Stomach (tissue), 9 donors: ENCODE data around the gene PLPPR1. TPM values are rescaled to one million over a fixed set of nuclear protein-coding genes. Genes with fewer than 3 reads are reported as not detected.
A peak's percentile ranks its signal among the peaks of the same experiment; 100 is the strongest.

Experiments used
- DNase-seq, 2 donors: peaks; one replicate each; pipeline versions ENCODE4 v3.0.0 to v3.0.0-alpha.2; 2013 to 2019
- H3K27ac ChIP-seq, 5 donors: fragments of 200-600 bp in 4 of 5; sonication (generic) in 4 of 5; one replicate each; pipeline ENCODE4 v1.5.1; 2013 to 2019; ENCODE audit warnings: mild to moderate bottlenecking in 1 of 5, moderate library complexity in 1 of 5
- H3K27me3 ChIP-seq, 3 donors: fragments of 200-600 bp; sonication (generic); one replicate each; pipeline ENCODE4 v1.5.1; 2017 to 2019; ENCODE audit warnings: mixed run types in 1 of 3
- H3K36me3 ChIP-seq, 4 donors: fragments of 200-600 bp; sonication (generic); 1 replicate in 3 of 4; 2 replicates in 1 of 4; pipeline ENCODE4 v1.5.1; 2016 to 2019
- H3K4me1 ChIP-seq, 4 donors: fragments of 200-600 bp; sonication (generic); one replicate each; pipeline ENCODE4 v1.5.1; 2016 to 2019
- H3K4me3 ChIP-seq, 4 donors: fragments of 200-600 bp; sonication (generic) in 3 of 4; one replicate each; pipeline ENCODE4 v1.5.1; 2016 to 2019; ENCODE audit warnings: mild to moderate bottlenecking in 1 of 4
- H3K9me3 ChIP-seq, 4 donors: fragments of 200-600 bp; sonication (generic); one replicate each; pipeline ENCODE4 v1.5.1; 2016 to 2019
- EP300 ChIP-seq: sonication (generic); formaldehyde crosslinking; IDR thresholded peaks from one replicate; pipeline ENCODE4 v1.6.1; 2017; ENCODE audit warnings: antibody characterized with exemption
- POLR2A ChIP-seq, 4 donors: fragments of 450-650 bp; IDR thresholded peaks; one replicate each; pipeline ENCODE4 v1.6.1; 2016; ENCODE audit warnings: antibody characterized with exemption in 4 of 4, control low read depth in 2 of 4, mild to moderate bottlenecking in 1 of 4, moderate library complexity in 1 of 4
- POLR2AphosphoS5 ChIP-seq, 3 donors: sonication (generic); formaldehyde crosslinking; IDR thresholded peaks; one replicate each; pipeline ENCODE4 v1.6.1; 2016; ENCODE audit warnings: antibody characterized with exemption in 3 of 3
- WGBS, 5 donors: extraction: QIAGEN DNeasy Blood & Tissue Kit in 3 of 5; methylation state at CpG; one replicate each; pipeline versions ENCODE4 v1.1.5 to v1.1.7; 2013 to 2018; 5-methylcytosine and 5-hydroxymethylcytosine counted together
- intact Hi-C: fragments of 100-400 bp; cut with DNase I; formaldehyde crosslinking; loops from one replicate; pipeline ENCODE4 v1.15.1; 2023; ENCODE audit warnings: low total_unique reads
- polyA plus RNA-seq, 3 donors: library from polyadenylated mRNA; stranded (reverse); fragments of 200-250 nt; gene quantifications; one replicate each; pipeline ENCODE4 v1.2.3, GENCODE V29; 2013
- total RNA-seq, 5 donors: library from RNA; depleted of rRNA; stranded (reverse); fragments of >200 nt; gene quantifications; one replicate each; pipeline versions ENCODE4 v1.1.0 to v1.2.3, GENCODE V29; 2014 to 2016
- TF ChIP-seq, protein P1 (sequence below), 7 experiments: fragments of 450-650 bp in 4 of 7; fragments of 200-600 bp in 3 of 7; sonication (generic) in 3 of 7; IDR thresholded peaks; one replicate each; pipeline ENCODE4 v1.5.1; 2016 to 2019; ENCODE audit warnings: antibody characterized with exemption in 7 of 7, control low read depth in 2 of 7, mild to moderate bottlenecking in 1 of 7
- donor health status: healthy with polysubstance abuse.
- donor health status: Bipolar disorder and iron deficiency.
- donor health status: healthy.

The PLPPR1 gene
- total and polyA plus RNA-seq, 8 donors, result 0.13 to 1.7 TPM; not detected in 6

- H3K27me3 ChIP-seq, result no peaks in the 10 kb centered on the region
- peak in 1 of 2 donors; percentile 23 for DNase-seq
- 17 to 31% (median 22%) methylated on average over 1 of the region's 1 CpG for WGBS, 5 donors
- no peak overlapping the region for H3K4me3 ChIP-seq
- intact Hi-C loops, result no loop called here
- peak overlapping the region in 1 of 5 donors; percentile 15 for H3K27ac ChIP-seq
- no peaks in the 10 kb centered on the region for H3K36me3 ChIP-seq
- H3K4me1 ChIP-seq, result no peaks in the 10 kb centered on the region
- TF ChIP-seq POLR2A (IDR thresholded peaks at IDR 0.05) (no peak), POLR2AphosphoS5 (IDR thresholded peaks at IDR 0.05) (no peak)
- H3K9me3 ChIP-seq, result no peaks in the 10 kb centered on the region
These were observed 314.1 kb downstream of the PLPPR1 start for GRCh38 chr9:101342595-101342994.

DNA sequence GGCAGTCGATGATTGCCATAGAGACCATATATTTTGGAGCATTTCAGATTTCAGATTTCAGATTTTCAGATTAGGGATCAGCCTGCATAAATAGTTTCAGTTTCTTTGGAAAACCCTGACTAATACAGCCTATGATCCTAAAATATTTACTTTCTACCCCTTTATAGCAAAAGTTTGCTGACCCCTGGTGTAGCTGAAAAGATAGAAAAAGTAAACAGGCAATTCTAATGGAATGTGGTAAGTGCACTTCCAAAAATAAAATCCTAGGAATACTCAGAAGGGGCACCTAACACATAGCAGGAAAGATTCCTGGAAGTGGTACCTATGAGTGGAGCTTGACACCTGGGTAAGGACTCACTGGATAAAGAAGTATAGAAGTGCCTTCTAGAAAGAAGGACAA, 321.8 kb downstream of the PLPPR1 start:
- DNase-seq, result no peak
- WGBS, 5 donors, result 41 to 84% (median 46%) methylated on average over 1 of the region's 1 CpG
- TF ChIP-seq EP300 (no peak), POLR2AphosphoS5 (IDR thresholded peaks at IDR 0.05) (no peak), POLR2A (IDR thresholded peaks at IDR 0.05) (no peak)
- TF ChIP-seq, protein P1, sequence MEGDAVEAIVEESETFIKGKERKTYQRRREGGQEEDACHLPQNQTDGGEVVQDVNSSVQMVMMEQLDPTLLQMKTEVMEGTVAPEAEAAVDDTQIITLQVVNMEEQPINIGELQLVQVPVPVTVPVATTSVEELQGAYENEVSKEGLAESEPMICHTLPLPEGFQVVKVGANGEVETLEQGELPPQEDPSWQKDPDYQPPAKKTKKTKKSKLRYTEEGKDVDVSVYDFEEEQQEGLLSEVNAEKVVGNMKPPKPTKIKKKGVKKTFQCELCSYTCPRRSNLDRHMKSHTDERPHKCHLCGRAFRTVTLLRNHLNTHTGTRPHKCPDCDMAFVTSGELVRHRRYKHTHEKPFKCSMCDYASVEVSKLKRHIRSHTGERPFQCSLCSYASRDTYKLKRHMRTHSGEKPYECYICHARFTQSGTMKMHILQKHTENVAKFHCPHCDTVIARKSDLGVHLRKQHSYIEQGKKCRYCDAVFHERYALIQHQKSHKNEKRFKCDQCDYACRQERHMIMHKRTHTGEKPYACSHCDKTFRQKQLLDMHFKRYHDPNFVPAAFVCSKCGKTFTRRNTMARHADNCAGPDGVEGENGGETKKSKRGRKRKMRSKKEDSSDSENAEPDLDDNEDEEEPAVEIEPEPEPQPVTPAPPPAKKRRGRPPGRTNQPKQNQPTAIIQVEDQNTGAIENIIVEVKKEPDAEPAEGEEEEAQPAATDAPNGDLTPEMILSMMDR (IDR thresholded peaks at IDR 0.05), result no peak
- intact Hi-C loops, result no loop called here
- H3K9me3 ChIP-seq, result no peaks in the 10 kb centered on the region
- H3K27ac ChIP-seq, result no peak overlapping the region
- H3K36me3 ChIP-seq, result no peaks in the 10 kb centered on the region
- H3K27me3 ChIP-seq, result no peaks in the 10 kb centered on the region
- peaks cover 0 to 6% (median 2%) of the 10 kb centered on the region in 4 donors for H3K4me1 ChIP-seq
- H3K4me3 ChIP-seq, result no peak overlapping the region

DNA sequence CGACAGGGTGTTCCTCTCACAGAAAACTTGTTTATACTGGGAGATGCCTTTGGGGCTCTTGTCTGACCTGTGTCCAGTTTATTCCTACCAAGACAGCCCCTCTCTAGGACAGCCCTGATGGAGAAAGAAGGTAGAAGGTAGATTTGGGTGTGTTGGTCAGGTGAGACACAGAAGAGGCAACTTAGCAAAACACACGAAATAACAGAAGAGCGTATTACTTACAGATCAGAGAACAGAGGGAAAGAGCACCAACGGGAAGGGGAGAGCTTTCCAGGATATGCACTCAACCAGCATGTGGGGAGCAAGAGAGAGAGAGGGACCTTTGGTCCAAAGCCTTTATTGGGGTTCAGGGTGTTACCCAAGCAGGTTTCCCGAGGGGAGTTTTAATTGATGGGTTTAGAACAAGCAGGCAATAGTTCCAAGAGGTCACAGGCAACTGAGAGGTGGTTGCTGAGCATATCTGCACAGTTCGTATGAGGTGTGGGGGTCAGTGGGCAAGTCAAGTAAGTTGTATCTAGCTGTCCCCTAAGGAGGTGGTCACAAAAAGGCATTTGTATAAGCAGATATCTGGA, 324.5 kb downstream of the PLPPR1 start:
- Histone ChIP-seq H3K27ac (no peak overlapping the region), H3K27me3 (no peaks in the 10 kb centered on the region), H3K4me3 (no peak overlapping the region), H3K36me3 (no peaks in the 10 kb centered on the region), H3K9me3 (no peaks in the 10 kb centered on the region), H3K4me1 (peaks cover 0 to 7% (median 2%) of the 10 kb centered on the region in 4 donors)
- intact Hi-C loops, result no loop called here
- WGBS, 5 donors, result 74 to 80% (median 78%) methylated on average over 6 of the region's 6 CpGs
- TF ChIP-seq POLR2A (IDR thresholded peaks at IDR 0.05) (no peak), EP300 (no peak), POLR2AphosphoS5 (IDR thresholded peaks at IDR 0.05) (no peak)
- TF ChIP-seq, protein P1 (IDR thresholded peaks at IDR 0.05), result no peak
- DNase-seq, result no peak

GRCh38 chr9:101353683-101354082, 325.2 kb downstream of the PLPPR1 start:
- Histone ChIP-seq H3K9me3 (no peaks in the 10 kb centered on the region), H3K4me3 (no peak overlapping the region), H3K4me1 (peaks cover 0 to 7% (median 2%) of the 10 kb centered on the region in 4 donors), H3K27me3 (no peaks in the 10 kb centered on the region), H3K36me3 (no peaks in the 10 kb centered on the region), H3K27ac (peak overlapping the region in 2 of 5 donors; percentile 17 to 60)
- DNase-seq, result no peak
- WGBS, 5 donors, result 75 to 88% (median 80%) methylated on average over 2 of the region's 2 CpGs
- TF ChIP-seq, protein P1 (IDR thresholded peaks at IDR 0.05), result no peak
- TF ChIP-seq POLR2A (IDR thresholded peaks at IDR 0.05) (no peak), POLR2AphosphoS5 (IDR thresholded peaks at IDR 0.05) (no peak), EP300 (no peak)
- intact Hi-C loops, result no loop called here

DNA sequence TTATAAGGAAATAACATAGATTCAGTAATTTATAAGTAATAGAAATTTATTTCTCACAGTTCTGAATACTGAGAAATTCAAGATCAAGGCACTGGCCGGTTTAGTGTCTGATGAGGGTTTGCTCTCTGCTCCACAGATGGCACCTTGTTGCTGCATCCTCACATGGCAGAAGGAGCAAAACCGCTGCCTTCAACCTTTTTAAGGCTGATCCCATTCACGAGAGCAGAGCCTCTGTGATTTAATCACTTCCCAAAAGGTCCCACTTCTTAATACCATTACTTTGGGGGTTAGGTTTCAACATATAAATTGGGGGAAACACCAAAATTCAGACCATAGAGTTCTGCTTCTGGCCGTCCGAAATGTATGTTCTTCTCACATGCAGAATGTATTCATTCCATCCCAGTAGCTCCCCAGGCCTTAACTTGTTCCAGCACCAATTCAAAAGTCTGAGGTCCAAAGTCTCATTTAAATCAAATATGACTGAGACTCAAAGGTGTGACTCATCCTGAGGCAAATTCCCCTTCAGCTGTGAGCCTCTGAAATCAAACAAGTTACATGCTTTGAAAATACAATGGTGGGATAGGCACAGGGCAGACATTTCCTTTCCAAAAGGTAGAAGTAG, 325.7 kb downstream of the PLPPR1 start:
- H3K4me1 ChIP-seq, result peaks cover 0 to 7% (median 2%) of the 10 kb centered on the region in 4 donors
- peak overlapping the region in 4 of 5 donors; percentile 42 to 82 (median 61) for H3K27ac ChIP-seq
- intact Hi-C loops, result no loop called here
- no peaks in the 10 kb centered on the region for H3K36me3 ChIP-seq
- no peak overlapping the region for H3K4me3 ChIP-seq
- WGBS, 5 donors, result 66 to 72% (median 68%) methylated on average over 5 of the region's 5 CpGs
- TF ChIP-seq EP300 (no peak), POLR2AphosphoS5 (IDR thresholded peaks at IDR 0.05) (peak in 2 of 3 donors; percentile 26 to 60)
- TF ChIP-seq, protein P1 (IDR thresholded peaks at IDR 0.05), result no peak
- peak in 1 of 2 donors; percentile 77 for DNase-seq
- H3K27me3 ChIP-seq, result no peaks in the 10 kb centered on the region
- H3K9me3 ChIP-seq, result no peaks in the 10 kb centered on the region
